ENCODE measurements around the gene MS4A13. TPM values are rescaled to one million over a fixed set of nuclear protein-coding genes. Genes with fewer than 3 reads are reported as not detected.

The MS4A13 gene
- total and polyA plus RNA-seq, 2 of the 8 experiments (the other 6 are each of a cell fraction or from before 2014, with no cell fraction given), result not detected

DNA sequence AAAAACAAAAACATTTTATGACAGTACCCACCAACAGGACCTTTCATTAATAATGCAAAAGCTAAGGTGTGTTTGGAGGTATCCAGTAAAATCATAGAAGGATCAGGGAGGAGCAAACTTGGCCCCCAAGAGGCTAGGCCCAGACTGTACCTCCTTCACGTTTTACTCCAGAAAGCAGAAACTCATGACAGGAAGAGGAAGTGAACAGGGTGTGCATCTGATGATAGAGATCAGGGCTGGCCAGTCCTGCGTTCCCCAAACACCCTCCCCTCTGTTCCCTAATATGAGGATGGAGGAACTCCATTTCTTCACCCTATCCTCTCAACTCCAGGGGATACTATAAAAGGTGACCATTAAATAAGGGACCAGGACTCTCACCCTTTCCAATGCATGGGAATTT is 32.8 kb upstream of the MS4A13 start (continued):
- TF ChIP-seq GABPA (IDR thresholded peaks at IDR 0.05; ENCODE audit: borderline replicate concordance, insufficient read depth, low read length) (no peak), JUN (IDR thresholded peaks at IDR 0.05; ENCODE audit: low read depth, low read length) (no peak), HDAC6 (IDR thresholded peaks at IDR 0.05; ENCODE audit: low read depth, low read length) (no peak), YY1 (IDR thresholded peaks at IDR 0.05; ENCODE audit: low read depth, low read length) (no peak), FOSL1 (IDR thresholded peaks at IDR 0.05; ENCODE audit: insufficient read depth, low read depth, low read length) (no peak), BCL11A (IDR thresholded peaks at IDR 0.05; ENCODE audit: low read depth in 2 of 2, low read length in 2 of 2) (no peak), POLR2AphosphoS5 (IDR thresholded peaks at IDR 0.05; ENCODE audit: low read depth, low read length) (no peak), SP4 (IDR thresholded peaks at IDR 0.05; ENCODE audit: low read length) (no peak)
- TF ChIP-seq, protein P1, sequence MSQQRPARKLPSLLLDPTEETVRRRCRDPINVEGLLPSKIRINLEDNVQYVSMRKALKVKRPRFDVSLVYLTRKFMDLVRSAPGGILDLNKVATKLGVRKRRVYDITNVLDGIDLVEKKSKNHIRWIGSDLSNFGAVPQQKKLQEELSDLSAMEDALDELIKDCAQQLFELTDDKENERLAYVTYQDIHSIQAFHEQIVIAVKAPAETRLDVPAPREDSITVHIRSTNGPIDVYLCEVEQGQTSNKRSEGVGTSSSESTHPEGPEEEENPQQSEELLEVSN (IDR thresholded peaks at IDR 0.05), result no peak

Data from H1 (cell line).